Endothelial cell of umbilical vein (primary cell): ENCODE data around the gene ILKAP. TPM values are rescaled to one million over a fixed set of nuclear protein-coding genes. Genes with fewer than 3 reads are reported as not detected.

ENCODE experiments used
- BruUV-seq: library from RNA; stranded (reverse); fragments of 400-500 nt; replicated peaks from 2 replicates; lab custom pipeline; 2021; lab: Mats Ljungman, UMichigan
- CTCF ChIA-PET: fragments of 300-600, 350-600 bp; sonication (Branson Sonifier 250); formaldehyde crosslinking; loops from one replicate; lab custom pipeline; 2021; ENCODE audit warnings: antibody characterized with exemption, inconsistent platforms; lab: Charles Lee
- POLR2A ChIA-PET: fragments of 300-600, 350-600 bp; sonication (Branson Sonifier 250); formaldehyde crosslinking; loops from one replicate; lab custom pipeline; 2021; ENCODE audit warnings: antibody characterized with exemption, inconsistent platforms; lab: Charles Lee
- DNase-seq: peaks from one replicate; pipeline ENCODE4 v3.0.0-alpha.2; 2011; ENCODE audit warnings: low read depth, low spot score
- FAIRE-seq: peaks from 2 replicates; lab custom pipeline; 2011; peaks lifted over from hg19 to GRCh38; lab: Jason Lieb, UNC
- H2AFZ ChIP-seq: 2 replicates; pipeline ENCODE4 v1.6.0; 2012; ENCODE audit warnings: low read depth, low read length, control low read depth, inconsistent platforms
- H3K27ac ChIP-seq: 2 replicates; pipeline ENCODE4 v1.5.1; 2011; ENCODE audit warnings: low read depth, mild to moderate bottlenecking, control low read depth, low read length, moderate library complexity; ENCODE audit not compliant: insufficient read depth
- H3K27me3 ChIP-seq, 2 experiments: 2 replicates each; pipeline versions ENCODE4 v1.6.0 to v1.6.1; 2011; ENCODE audit warnings: low read length in 2 of 2, mixed read lengths in 1 of 2; ENCODE audit not compliant: control insufficient read depth in 2 of 2, insufficient read depth in 2 of 2
- H3K36me3 ChIP-seq, 2 experiments: 2 replicates in 1 of 2; 3 replicates in 1 of 2; pipeline ENCODE4 v1.5.1; 2011; ENCODE audit warnings: low read length in 2 of 2, mild to moderate bottlenecking in 1 of 2, moderate library complexity in 1 of 2; ENCODE audit not compliant: control insufficient read depth in 2 of 2, insufficient read depth in 2 of 2; ENCODE audit errors: extremely low read depth in 1 of 2
- H3K4me1 ChIP-seq: 3 replicates; pipeline ENCODE4 v1.5.1; 2011; ENCODE audit warnings: mild to moderate bottlenecking, low read length; ENCODE audit not compliant: control insufficient read depth, insufficient read depth; ENCODE audit errors: extremely low read depth
- H3K4me2 ChIP-seq: 2 replicates; pipeline ENCODE4 v1.6.1; 2011; ENCODE audit warnings: low read length, control low read depth, mixed read lengths; ENCODE audit not compliant: insufficient read depth
- H3K4me3 ChIP-seq, 3 experiments: fragments of 200-600 bp in 1 of 3; sonication (generic), shearing (Covaris generic) in 1 of 3; replicated peaks in 1 of 3; 2 replicates each; pipeline ENCODE4 v1.5.1; 2011 to 2016; ENCODE audit warnings: control low read depth in 3 of 3, low read length in 3 of 3, mild to moderate bottlenecking in 2 of 3, inconsistent platforms in 1 of 3, low read depth in 1 of 3, moderate library complexity in 1 of 3; ENCODE audit not compliant: insufficient read depth in 1 of 3
- H3K79me2 ChIP-seq: 2 replicates; pipeline ENCODE4 v1.6.0; 2012; ENCODE audit warnings: low read length, inconsistent platforms; ENCODE audit not compliant: control insufficient read depth, insufficient read depth
- H3K9ac ChIP-seq: replicated peaks from 2 replicates; pipeline ENCODE3; 2011; ENCODE audit warnings: low read length, control low read depth; ENCODE audit not compliant: insufficient read depth; ENCODE audit errors: extremely low read depth
- H3K9me1 ChIP-seq: replicated peaks from 3 replicates; pipeline ENCODE4 v1.6.0; 2011; ENCODE audit warnings: mild to moderate bottlenecking, low read length; ENCODE audit not compliant: control insufficient read depth, insufficient read depth; ENCODE audit errors: extremely low read depth
- H3K9me3 ChIP-seq: replicated peaks from 2 replicates; pipeline ENCODE4 v1.5.1; 2012; ENCODE audit warnings: low read length, inconsistent platforms; ENCODE audit not compliant: control insufficient read depth, insufficient read depth
- H4K20me1 ChIP-seq: replicated peaks from 2 replicates; pipeline ENCODE3; 2011; ENCODE audit warnings: mild to moderate bottlenecking, low read length; ENCODE audit not compliant: control insufficient read depth, insufficient read depth; ENCODE audit errors: extremely low read depth
- EZH2 ChIP-seq: IDR thresholded peaks from 2 replicates; pipeline ENCODE4 v1.6.1; 2012; ENCODE audit warnings: borderline replicate concordance, low read depth, mild to moderate bottlenecking, moderate library complexity, low read length, inconsistent platforms; ENCODE audit not compliant: severe bottlenecking
- FOS ChIP-seq: IDR thresholded peaks from 2 replicates; pipeline ENCODE4 v1.6.1; 2011; ENCODE audit warnings: mild to moderate bottlenecking, low read length, moderate library complexity, borderline replicate concordance; ENCODE audit not compliant: insufficient read depth
- GATA2 ChIP-seq: IDR thresholded peaks from 2 replicates; pipeline ENCODE4 v1.7.0; 2011; ENCODE audit warnings: low read depth, mild to moderate bottlenecking, moderate library complexity, mixed read lengths, low read length; ENCODE audit not compliant: insufficient read length, insufficient read depth
- JUN ChIP-seq: IDR thresholded peaks from 2 replicates; pipeline ENCODE4 v1.6.1; 2011; ENCODE audit warnings: borderline replicate concordance, low read depth; ENCODE audit not compliant: insufficient read length, insufficient read depth
- MYC ChIP-seq: IDR thresholded peaks from one replicate; pipeline ENCODE4 v1.6.1; 2011; ENCODE audit warnings: mild to moderate bottlenecking, low read depth, low read length
- POLR2A ChIP-seq: IDR thresholded peaks from 2 replicates; pipeline ENCODE4 v1.6.1; 2012; ENCODE audit warnings: low read depth, mild to moderate bottlenecking, control low read depth, low read length
- POLR2AphosphoS5 ChIP-seq: IDR thresholded peaks from 2 replicates; pipeline ENCODE4 v1.6.1; 2012; ENCODE audit warnings: low read depth, mild to moderate bottlenecking, control low read depth, low read length, moderate library complexity; ENCODE audit not compliant: insufficient read depth
- dilution Hi-C: fragments of 300-500 bp; cut with MboI; formaldehyde crosslinking; loops from one replicate; pipeline ENCODE4 v1.15.0; 2019; ENCODE audit warnings: low sequenced_read_pairs; ENCODE audit not compliant: extremely low pct_ligation_motif_present
- intact Hi-C: fragments of 100-400 bp; cut with micrococcal nuclease; formaldehyde crosslinking; loops from one replicate; pipeline ENCODE4 v1.10.0; 2022
- polyA plus RNA-seq, 4 experiments: library from polyadenylated mRNA; depleted of rRNA in 3 of 4; stranded (reverse) in 3 of 4; unstranded in 1 of 4; fragments of >200 nt; gene quantifications; 2 replicates each; pipeline versions ENCODE4 v1.2.1 to v1.2.3, GENCODE V29; 2011 to 2012; ENCODE audit warnings: missing spikeins in 1 of 4
- total RNA-seq: library from RNA; stranded (reverse); gene quantifications from 2 replicates; pipeline ENCODE4 v1.2.3, GENCODE V29; 2021
- TF ChIP-seq, protein P1 (sequence below): IDR thresholded peaks from 2 replicates; pipeline ENCODE4 v1.6.1; 2011; ENCODE audit not compliant: insufficient read depth, insufficient read length
- TF ChIP-seq, protein P2 (sequence below), 2 donors: IDR thresholded peaks; 1 replicate in 1 of 2; 2 replicates in 1 of 2; pipeline ENCODE4 v1.5.1; 2011; ENCODE audit warnings: low read length in 2 of 2, mild to moderate bottlenecking in 2 of 2, moderate library complexity in 2 of 2, control low read depth in 1 of 2, inconsistent platforms in 1 of 2, low read depth in 1 of 2; ENCODE audit not compliant: insufficient read depth in 1 of 2; ENCODE audit errors: extremely low read depth in 1 of 2

ILKAP gene
- total and polyA plus RNA-seq, 2 donors (not counting 3 experiments of a cell fraction or from before 2014, with no cell fraction given): 49.2 to 49.8 TPM

DNA sequence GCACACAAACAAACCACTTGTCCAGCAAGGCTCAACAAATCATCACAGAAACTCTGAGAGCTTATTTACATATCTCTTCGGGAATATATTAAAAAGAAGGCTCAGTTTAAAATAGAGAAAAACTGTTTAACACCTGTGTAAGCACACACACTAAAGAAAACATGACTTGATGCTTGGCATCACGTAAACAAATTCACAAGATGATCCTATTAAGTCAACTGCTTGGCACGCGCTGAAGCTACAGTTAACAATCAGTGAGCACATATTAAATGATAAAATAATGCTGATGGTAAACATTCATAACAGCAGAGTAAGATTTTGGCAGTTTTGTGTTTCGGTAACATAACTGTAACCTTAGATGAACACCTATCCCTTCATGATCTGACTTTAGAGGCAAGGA, 40.7 kb upstream of the ILKAP start:
- no peaks in the 10 kb centered on the region for H3K9me1 ChIP-seq
- H3K36me3 ChIP-seq: no peaks in the 10 kb centered on the region
- TF ChIP-seq JUN: no peak
- TF ChIP-seq MYC: no peak
- no peak for TF ChIP-seq FOS
- TF ChIP-seq POLR2AphosphoS5: no peak
- TF ChIP-seq POLR2A: no peak
- TF ChIP-seq, protein P1, sequence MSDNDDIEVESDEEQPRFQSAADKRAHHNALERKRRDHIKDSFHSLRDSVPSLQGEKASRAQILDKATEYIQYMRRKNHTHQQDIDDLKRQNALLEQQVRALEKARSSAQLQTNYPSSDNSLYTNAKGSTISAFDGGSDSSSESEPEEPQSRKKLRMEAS: no peak
- no peak for TF ChIP-seq EZH2
- TF ChIP-seq, protein P2, sequence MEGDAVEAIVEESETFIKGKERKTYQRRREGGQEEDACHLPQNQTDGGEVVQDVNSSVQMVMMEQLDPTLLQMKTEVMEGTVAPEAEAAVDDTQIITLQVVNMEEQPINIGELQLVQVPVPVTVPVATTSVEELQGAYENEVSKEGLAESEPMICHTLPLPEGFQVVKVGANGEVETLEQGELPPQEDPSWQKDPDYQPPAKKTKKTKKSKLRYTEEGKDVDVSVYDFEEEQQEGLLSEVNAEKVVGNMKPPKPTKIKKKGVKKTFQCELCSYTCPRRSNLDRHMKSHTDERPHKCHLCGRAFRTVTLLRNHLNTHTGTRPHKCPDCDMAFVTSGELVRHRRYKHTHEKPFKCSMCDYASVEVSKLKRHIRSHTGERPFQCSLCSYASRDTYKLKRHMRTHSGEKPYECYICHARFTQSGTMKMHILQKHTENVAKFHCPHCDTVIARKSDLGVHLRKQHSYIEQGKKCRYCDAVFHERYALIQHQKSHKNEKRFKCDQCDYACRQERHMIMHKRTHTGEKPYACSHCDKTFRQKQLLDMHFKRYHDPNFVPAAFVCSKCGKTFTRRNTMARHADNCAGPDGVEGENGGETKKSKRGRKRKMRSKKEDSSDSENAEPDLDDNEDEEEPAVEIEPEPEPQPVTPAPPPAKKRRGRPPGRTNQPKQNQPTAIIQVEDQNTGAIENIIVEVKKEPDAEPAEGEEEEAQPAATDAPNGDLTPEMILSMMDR (IDR thresholded peaks at IDR 0.05; ENCODE audit: extremely low read depth in 1 of 2, insufficient read depth in 1 of 2, low read depth in 1 of 2, low read length in 2 of 2): no peak
- no peak for TF ChIP-seq GATA2
- H3K9me3 ChIP-seq: no peaks in the 10 kb centered on the region
- FAIRE-seq (no peak), DNase-seq (no peak)
- no peak overlapping the region for H3K4me2 ChIP-seq
- no peaks in the 10 kb centered on the region for H3K79me2 ChIP-seq
- no peaks in the 10 kb centered on the region for H3K27me3 ChIP-seq
- no peak overlapping the region for H3K27ac ChIP-seq
- H2AFZ ChIP-seq: no peak overlapping the region
- dilution Hi-C loops (no loop called here), intact Hi-C loops (loop anchor here (1.0 to 10.0 kb wide), 2 partner anchors 31 to 279 kb away; partner anchors contain the start of gene UBE2F)
- ChIA-PET POLR2A (no interaction called here), CTCF (interaction anchor here (0.8 to 1.4 kb wide), 2 partner anchors 19 to 386 kb away, joined by 3 to 6 read pairs; no protein-coding TSS in a partner anchor)
- H4K20me1 ChIP-seq: no peaks in the 10 kb centered on the region
- no TSS peak for BruUV-seq
- peaks cover 3% of the 10 kb centered on the region for H3K4me1 ChIP-seq
- no peak overlapping the region for H3K9ac ChIP-seq
- H3K4me3 ChIP-seq: no peak overlapping the region
